Measurements from ENCODE around the gene MVB12B.

Gene MVB12B

DNA sequence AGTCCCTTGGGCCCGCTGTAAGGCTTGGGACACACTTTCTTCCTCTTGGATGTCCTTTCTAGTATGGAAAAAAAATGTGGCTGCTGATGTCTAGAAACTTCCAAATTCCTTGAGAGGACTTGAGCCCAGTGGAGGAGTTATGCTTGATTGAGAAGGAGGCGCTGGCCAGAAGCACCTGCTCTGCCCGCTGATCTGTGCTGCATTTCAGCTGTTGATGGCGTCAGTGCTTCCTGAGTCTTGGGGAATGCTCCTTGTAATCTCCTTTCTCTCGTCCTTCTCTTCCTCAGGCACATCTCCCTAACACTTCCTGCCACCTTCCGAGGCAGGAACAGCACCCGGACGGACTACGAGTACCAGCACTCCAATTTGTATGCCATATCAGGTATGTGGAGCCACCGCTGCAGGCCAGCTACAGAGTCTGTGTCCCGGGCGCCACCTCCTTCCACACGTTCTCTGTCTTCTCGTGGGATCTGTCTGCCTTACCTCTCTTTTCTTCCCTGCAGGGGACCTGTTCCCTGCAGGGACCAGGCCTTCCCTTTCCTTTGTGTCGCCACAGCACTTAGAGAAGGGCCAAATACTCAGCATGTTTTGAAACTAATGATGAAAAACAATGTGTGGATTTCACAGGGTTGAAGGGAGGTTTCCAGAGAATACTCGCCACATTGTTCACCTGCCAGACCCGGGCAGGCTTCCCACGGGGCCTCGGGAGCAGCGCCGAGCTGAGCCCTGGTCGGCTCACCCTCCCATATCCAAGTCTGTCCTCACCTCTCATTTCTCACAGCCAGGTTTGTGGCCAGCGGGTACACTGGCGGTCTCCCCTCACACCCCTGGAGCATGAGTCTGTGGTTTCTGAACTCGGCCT is 95.2 kb downstream of the MVB12B start:
- TF ChIP-seq, protein P1, sequence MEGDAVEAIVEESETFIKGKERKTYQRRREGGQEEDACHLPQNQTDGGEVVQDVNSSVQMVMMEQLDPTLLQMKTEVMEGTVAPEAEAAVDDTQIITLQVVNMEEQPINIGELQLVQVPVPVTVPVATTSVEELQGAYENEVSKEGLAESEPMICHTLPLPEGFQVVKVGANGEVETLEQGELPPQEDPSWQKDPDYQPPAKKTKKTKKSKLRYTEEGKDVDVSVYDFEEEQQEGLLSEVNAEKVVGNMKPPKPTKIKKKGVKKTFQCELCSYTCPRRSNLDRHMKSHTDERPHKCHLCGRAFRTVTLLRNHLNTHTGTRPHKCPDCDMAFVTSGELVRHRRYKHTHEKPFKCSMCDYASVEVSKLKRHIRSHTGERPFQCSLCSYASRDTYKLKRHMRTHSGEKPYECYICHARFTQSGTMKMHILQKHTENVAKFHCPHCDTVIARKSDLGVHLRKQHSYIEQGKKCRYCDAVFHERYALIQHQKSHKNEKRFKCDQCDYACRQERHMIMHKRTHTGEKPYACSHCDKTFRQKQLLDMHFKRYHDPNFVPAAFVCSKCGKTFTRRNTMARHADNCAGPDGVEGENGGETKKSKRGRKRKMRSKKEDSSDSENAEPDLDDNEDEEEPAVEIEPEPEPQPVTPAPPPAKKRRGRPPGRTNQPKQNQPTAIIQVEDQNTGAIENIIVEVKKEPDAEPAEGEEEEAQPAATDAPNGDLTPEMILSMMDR (IDR thresholded peaks at IDR 0.05; ENCODE audit: insufficient read depth, low read length, poor library complexity, severe bottlenecking) = no peak
- DNase-seq (ENCODE audit: extremely low read depth, insufficient read length) = no peak
- no peaks in the 10 kb centered on the region; the same call in none of the 2 replicates for H3K27me3 ChIP-seq (replicated peaks; ENCODE audit: control insufficient read depth, insufficient read depth, low read length)
- no peaks in the 10 kb centered on the region for H3K36me3 ChIP-seq (ENCODE audit: control insufficient read depth, insufficient read depth, low read length)
- H3K4me3 ChIP-seq (replicated peaks; ENCODE audit: low read depth, low read length) = no peak overlapping the region

DNA sequence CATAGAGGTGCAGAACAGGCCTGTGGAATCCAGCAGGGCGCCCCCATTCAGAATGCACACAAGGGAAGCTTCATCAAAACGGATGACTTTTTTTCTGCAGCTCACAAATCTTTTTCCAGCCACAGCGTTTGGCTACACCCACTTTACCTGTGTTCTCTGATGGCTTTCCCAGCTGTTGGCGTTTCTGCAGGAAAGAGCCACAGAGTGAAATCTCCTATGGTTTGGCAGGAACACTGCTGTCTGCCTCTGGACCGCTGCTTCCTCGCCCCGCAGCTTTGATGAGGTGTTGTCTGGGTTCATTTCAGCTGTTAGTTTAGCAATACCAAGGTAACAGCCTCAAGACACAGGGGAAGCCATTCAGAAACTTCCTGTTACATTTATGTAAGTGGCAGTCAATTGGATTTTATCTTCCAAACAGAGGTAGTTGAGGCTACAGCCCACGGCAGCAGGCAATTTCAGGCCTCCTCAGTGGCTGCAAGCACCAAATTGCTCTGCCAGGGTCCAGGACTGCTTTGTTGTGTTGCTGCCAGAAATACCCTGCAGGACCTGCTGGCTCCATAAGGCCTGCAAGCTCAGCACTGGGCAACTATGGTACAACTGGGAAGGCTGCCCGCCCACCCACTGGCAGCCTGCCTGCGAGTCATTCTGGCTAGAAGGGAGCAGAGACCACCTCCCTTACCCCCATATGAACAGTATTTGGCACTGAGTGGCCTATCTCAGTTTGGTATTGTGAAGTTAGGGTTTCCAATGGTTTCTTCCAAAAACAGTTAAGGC is 96.7 kb downstream of the MVB12B start:
- Histone ChIP-seq H3K4me3 (replicated peaks; ENCODE audit: low read depth, low read length) (no peak overlapping the region), H3K36me3 (ENCODE audit: control insufficient read depth, insufficient read depth, low read length) (no peaks in the 10 kb centered on the region), H3K27me3 (replicated peaks; ENCODE audit: control insufficient read depth, insufficient read depth, low read length) (no peaks in the 10 kb centered on the region; the same call in none of the 2 replicates)
- TF ChIP-seq, protein P1 (IDR thresholded peaks at IDR 0.05; ENCODE audit: insufficient read depth, low read length, poor library complexity, severe bottlenecking) = no peak
- DNase-seq (ENCODE audit: extremely low read depth, insufficient read length) = no peak

DNA sequence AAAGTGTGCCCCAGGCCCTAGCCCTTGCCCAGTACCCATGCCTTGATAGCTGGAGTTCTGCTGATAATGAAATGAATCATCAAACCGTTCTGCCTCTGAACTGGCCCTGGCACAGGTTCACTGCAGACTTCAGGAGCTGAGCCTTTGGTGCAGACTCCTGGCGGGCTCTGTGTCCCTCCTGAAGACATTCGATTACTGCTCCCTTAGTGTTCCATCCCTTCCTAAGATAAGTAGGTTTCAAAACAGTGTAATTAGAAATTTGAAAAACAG is 97.2 kb downstream of the MVB12B start:
- H3K27me3 ChIP-seq (replicated peaks; ENCODE audit: control insufficient read depth, insufficient read depth, low read length) = no peaks in the 10 kb centered on the region; the same call in none of the 2 replicates
- DNase-seq (ENCODE audit: extremely low read depth, insufficient read length) = no peak
- H3K4me3 ChIP-seq (replicated peaks; ENCODE audit: low read depth, low read length) = no peak overlapping the region
- TF ChIP-seq, protein P1 (IDR thresholded peaks at IDR 0.05; ENCODE audit: insufficient read depth, low read length, poor library complexity, severe bottlenecking) = no peak
- no peaks in the 10 kb centered on the region for H3K36me3 ChIP-seq (ENCODE audit: control insufficient read depth, insufficient read depth, low read length)

DNA sequence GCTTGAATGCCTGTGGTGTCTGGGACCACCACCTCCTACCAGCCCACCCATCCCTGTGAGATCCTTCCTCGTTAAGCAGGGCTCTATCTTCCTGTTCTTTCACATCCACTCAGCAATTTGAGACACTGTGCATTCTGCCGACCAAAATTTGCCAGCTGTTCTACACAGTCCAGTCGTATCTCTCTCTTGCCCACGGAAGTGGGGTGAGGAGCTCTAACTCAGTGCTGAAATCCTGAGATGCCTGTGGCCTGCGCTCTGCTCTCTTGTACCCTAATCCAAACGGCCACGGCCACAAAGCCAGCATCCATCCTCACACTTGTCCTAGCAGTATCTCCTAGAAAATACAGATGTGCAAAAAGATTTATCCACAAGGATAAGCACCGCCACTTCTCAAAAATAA is 97.9 kb downstream of the MVB12B start:
- DNase-seq (ENCODE audit: extremely low read depth, insufficient read length) = no peak
- TF ChIP-seq, protein P1 (IDR thresholded peaks at IDR 0.05; ENCODE audit: insufficient read depth, low read length, poor library complexity, severe bottlenecking) = no peak
- H3K4me3 ChIP-seq (replicated peaks; ENCODE audit: low read depth, low read length) = no peak overlapping the region
- H3K27me3 ChIP-seq (replicated peaks; ENCODE audit: control insufficient read depth, insufficient read depth, low read length) = no peaks in the 10 kb centered on the region; the same call in none of the 2 replicates
- no peaks in the 10 kb centered on the region for H3K36me3 ChIP-seq (ENCODE audit: control insufficient read depth, insufficient read depth, low read length)

DNA sequence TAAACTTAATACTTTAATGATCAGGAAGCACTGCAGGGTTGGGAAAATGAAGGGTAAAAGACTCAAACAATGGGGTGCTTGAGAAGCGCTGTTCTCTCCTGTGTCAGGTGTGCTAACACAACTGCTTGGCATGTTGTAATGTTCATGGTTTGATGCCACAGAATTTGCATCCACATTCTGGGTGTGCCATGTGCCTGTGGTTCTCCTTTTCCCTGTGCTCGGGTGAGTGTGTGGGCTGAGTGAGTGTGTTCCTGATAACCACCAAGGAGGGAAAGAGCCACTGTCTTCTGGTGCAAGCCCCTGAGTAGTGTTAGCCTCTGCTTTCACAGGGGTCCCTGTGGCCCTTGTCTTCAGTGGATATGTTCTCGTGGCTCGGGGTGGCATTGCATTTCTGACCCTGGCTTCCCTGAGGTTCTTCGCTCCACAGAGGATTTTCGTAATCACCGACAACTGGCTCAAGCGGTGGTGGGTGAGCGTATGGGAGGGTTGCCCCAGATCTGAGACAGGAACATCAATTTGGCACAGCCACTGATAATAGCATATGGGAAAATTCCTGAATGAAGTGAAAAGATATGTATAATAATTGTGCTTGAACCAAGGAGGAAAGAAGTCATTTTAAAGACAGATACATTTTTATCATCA is 102.0 kb downstream of the MVB12B start:
- Histone ChIP-seq H3K27me3 (replicated peaks; ENCODE audit: control insufficient read depth, insufficient read depth, low read length) (no peaks in the 10 kb centered on the region; the same call in 1 of the 2 replicates), H3K4me3 (replicated peaks; ENCODE audit: low read depth, low read length) (no peak overlapping the region), H3K36me3 (ENCODE audit: control insufficient read depth, insufficient read depth, low read length) (no peaks in the 10 kb centered on the region)
- TF ChIP-seq, protein P1 (IDR thresholded peaks at IDR 0.05; ENCODE audit: insufficient read depth, low read length, poor library complexity, severe bottlenecking) = no peak
- no peak for DNase-seq (ENCODE audit: extremely low read depth, insufficient read length)
